OCI-LY1 (cell line): ENCODE results near the gene ALKBH3.

Experiments
- H2AFZ ChIP-seq: fragments of 200-600 bp; sonication (generic), shearing (Covaris generic); 2 replicates; pipeline ENCODE4 v1.6.0; 2014; ENCODE audit warnings: antibody characterized with exemption, mild to moderate bottlenecking, low read length
- H3F3A ChIP-seq: fragments of 200-600 bp; sonication (generic), shearing (Covaris generic); 2 replicates; pipeline ENCODE4 v1.6.0; 2014; ENCODE audit warnings: mild to moderate bottlenecking, antibody characterized with exemption, low read length, moderate library complexity; ENCODE audit not compliant: insufficient read depth
- H3K27ac ChIP-seq: fragments of 200-600 bp; sonication (generic); 2 replicates; pipeline ENCODE4 v1.5.1; 2014; ENCODE audit warnings: low read length, mixed run types, mild to moderate bottlenecking, low read depth; ENCODE audit not compliant: poor library complexity, severe bottlenecking
- H3K27me3 ChIP-seq: fragments of 200-600 bp; sonication (generic); 2 replicates; pipeline ENCODE4 v1.6.0; 2014; ENCODE audit warnings: antibody characterized with exemption, mild to moderate bottlenecking, low read length, moderate library complexity; ENCODE audit not compliant: insufficient read depth
- H3K36me3 ChIP-seq: fragments of 200-600 bp; sonication (generic); 2 replicates; pipeline ENCODE4 v1.6.1; 2014; ENCODE audit warnings: mild to moderate bottlenecking, antibody characterized with exemption, low read length, moderate library complexity, mixed read lengths; ENCODE audit not compliant: insufficient read depth
- H3K4me1 ChIP-seq: fragments of 200-600 bp; sonication (generic); 2 replicates; pipeline ENCODE4 v1.5.1; 2014; ENCODE audit warnings: mild to moderate bottlenecking, low read length, moderate library complexity; ENCODE audit not compliant: insufficient read depth, severe bottlenecking
- H3K4me2 ChIP-seq: fragments of 200-600 bp; sonication (generic), shearing (Covaris generic); 2 replicates; pipeline ENCODE4 v1.6.1; 2014; ENCODE audit warnings: low read length
- H3K4me3 ChIP-seq: fragments of 200-600 bp; sonication (generic); 2 replicates; pipeline ENCODE4 v1.5.1; 2014; ENCODE audit warnings: low read length, low read depth, mild to moderate bottlenecking, mixed read lengths; ENCODE audit not compliant: poor library complexity, severe bottlenecking
- H3K79me2 ChIP-seq: fragments of 200-600 bp; shearing (Covaris generic); 2 replicates; pipeline ENCODE4 v1.6.1; 2016; ENCODE audit warnings: mixed run types, low read length, mixed read lengths; ENCODE audit not compliant: insufficient read depth
- H3K9ac ChIP-seq: fragments of 200-600 bp; sonication (generic), shearing (Covaris generic); 2 replicates; pipeline ENCODE4 v1.6.1; 2014; ENCODE audit warnings: mild to moderate bottlenecking, low read length, mixed read lengths
- H3K9me2 ChIP-seq: fragments of 200-600 bp; sonication (generic), shearing (Covaris generic); 2 replicates; pipeline ENCODE4 v1.6.1; 2014; ENCODE audit warnings: low read depth, mild to moderate bottlenecking, low read length, mixed read lengths
- H3K9me3 ChIP-seq: fragments of 200-600 bp; shearing (Covaris generic); 2 replicates; pipeline ENCODE4 v1.6.1; 2014; ENCODE audit warnings: low read length, mixed read lengths
- H4K20me1 ChIP-seq: fragments of 200-600 bp; sonication (generic), shearing (Covaris generic); 2 replicates; pipeline ENCODE4 v1.6.0; 2016; ENCODE audit warnings: mild to moderate bottlenecking, low read length; ENCODE audit not compliant: insufficient read depth
- CTCF ChIP-seq: fragments of 200-600 bp; sonication (generic), shearing (Covaris generic); IDR thresholded peaks from 2 replicates; pipeline ENCODE4 v1.5.1; 2017; ENCODE audit warnings: mild to moderate bottlenecking, antibody characterized with exemption, low read length, moderate library complexity, mixed read lengths
- EZH2 ChIP-seq: fragments of 200-600 bp; sonication (generic), shearing (Covaris generic); IDR thresholded peaks from 2 replicates; pipeline ENCODE4 v1.8.0; 2017; ENCODE audit warnings: borderline replicate concordance, mixed run types, mild to moderate bottlenecking, antibody characterized with exemption, low read length, moderate library complexity, mixed read lengths

Gene ALKBH3

GRCh38 chr11:43894546-43894945, 13.9 kb downstream of the ALKBH3 start:
- Histone ChIP-seq H3K9ac (no peak overlapping the region), H3K27me3 (no peaks in the 10 kb centered on the region), H3K4me3 (no peak overlapping the region), H3K4me1 (no peaks in the 10 kb centered on the region), H3K9me3 (no peaks in the 10 kb centered on the region), H3K4me2 (no peak overlapping the region), H3K9me2 (no peaks in the 10 kb centered on the region), H3K36me3 (no peaks in the 10 kb centered on the region), H4K20me1 (no peaks in the 10 kb centered on the region), H2AFZ (no peak overlapping the region), H3F3A (no peaks in the 10 kb centered on the region), H3K27ac (no peak overlapping the region), H3K79me2 (no peaks in the 10 kb centered on the region)
- TF ChIP-seq CTCF (no peak), EZH2 (no peak)

DNA sequence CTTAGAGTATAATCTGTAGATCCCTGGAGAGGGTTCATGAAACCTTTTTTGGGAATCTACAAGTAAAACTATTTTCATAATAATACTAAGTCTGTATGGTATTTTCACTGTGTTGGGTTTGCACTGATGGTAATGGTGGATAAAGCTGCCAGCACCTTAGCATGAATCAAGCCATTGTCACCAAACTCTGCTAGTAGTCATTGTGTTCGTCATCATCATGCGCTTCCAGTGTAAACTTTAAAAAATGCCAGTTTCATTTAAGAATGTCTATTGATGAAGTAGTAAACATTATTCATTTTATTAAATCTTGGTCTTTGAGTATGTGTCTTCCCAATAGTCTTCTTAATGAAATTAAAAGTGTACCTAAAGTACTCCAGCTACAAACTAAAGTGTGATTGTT, 15.0 kb downstream of the ALKBH3 start:
- no peaks in the 10 kb centered on the region for H3K9me2 ChIP-seq
- H3K36me3 ChIP-seq: no peaks in the 10 kb centered on the region
- H3K4me2 ChIP-seq: no peak overlapping the region
- H3K79me2 ChIP-seq: no peaks in the 10 kb centered on the region
- H3F3A ChIP-seq: no peaks in the 10 kb centered on the region
- TF ChIP-seq CTCF (no peak), EZH2 (no peak)
- no peaks in the 10 kb centered on the region for H3K9me3 ChIP-seq
- no peak overlapping the region for H3K9ac ChIP-seq
- H4K20me1 ChIP-seq: no peaks in the 10 kb centered on the region
- no peaks in the 10 kb centered on the region for H3K4me1 ChIP-seq
- H3K4me3 ChIP-seq: no peak overlapping the region
- H3K27me3 ChIP-seq: no peaks in the 10 kb centered on the region
- no peak overlapping the region for H2AFZ ChIP-seq
- no peak overlapping the region for H3K27ac ChIP-seq

DNA sequence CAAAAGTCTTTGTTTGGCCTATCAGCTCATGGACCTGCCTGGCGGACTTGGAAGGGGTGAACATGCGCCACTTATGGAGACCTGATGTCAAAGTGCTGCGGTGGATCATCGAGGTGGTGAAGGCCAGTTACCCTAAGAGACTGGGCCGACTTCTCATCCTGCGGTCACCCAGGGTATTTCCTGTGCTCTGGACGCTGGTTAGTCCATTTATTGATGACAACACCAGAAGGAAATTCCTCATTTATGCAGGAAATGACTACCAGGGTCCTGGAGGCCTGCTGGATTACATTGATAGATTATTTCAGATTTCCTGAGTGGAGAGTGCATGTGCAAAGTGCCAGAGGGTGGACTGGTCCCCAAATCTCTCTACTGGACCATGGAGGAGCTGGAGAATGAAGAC, 17.9 kb downstream of the ALKBH3 start:
- Histone ChIP-seq H3K9ac (no peak overlapping the region), H4K20me1 (no peaks in the 10 kb centered on the region), H3K4me1 (no peaks in the 10 kb centered on the region), H3K79me2 (no peaks in the 10 kb centered on the region), H3K36me3 (no peaks in the 10 kb centered on the region), H3K4me3 (no peak overlapping the region), H3K9me2 (no peaks in the 10 kb centered on the region), H3K4me2 (no peak overlapping the region), H3F3A (no peaks in the 10 kb centered on the region), H2AFZ (no peak overlapping the region), H3K27ac (no peak overlapping the region), H3K27me3 (no peaks in the 10 kb centered on the region), H3K9me3 (no peaks in the 10 kb centered on the region)
- TF ChIP-seq EZH2 (no peak), CTCF (no peak)
